ENCODE data around the gene HOXA13.

GRCh38 chr7:27242154-27242553 is 42.3 kb upstream of the HOXA13 start:
- TF ChIP-seq CTCF (conservative IDR thresholded peaks at IDR 0.05; ENCODE audit: low read depth in 2 of 2) (no peak), POLR2AphosphoS5 (IDR thresholded peaks at IDR 0.05; ENCODE audit: low read depth) (no peak), CREB1 (CRISPR knock-in tag; IDR thresholded peaks at IDR 0.05; ENCODE audit: low read depth) (no peak), EZH2phosphoT487 (IDR thresholded peaks at IDR 0.05; ENCODE audit: unreplicated experiment) (no peak), REST (IDR thresholded peaks at IDR 0.05; ENCODE audit: unreplicated experiment) (no peak), EZH2 (IDR thresholded peaks at IDR 0.05; ENCODE audit: low read depth, unreplicated experiment) (peak; percentile 76), JUNB (IDR thresholded peaks at IDR 0.05; ENCODE audit: unreplicated experiment) (no peak), ETS1 (IDR thresholded peaks at IDR 0.05) (no peak), STAT1 (IDR thresholded peaks at IDR 0.05; ENCODE audit: unreplicated experiment) (no peak), NANOG (IDR thresholded peaks at IDR 0.05; ENCODE audit: borderline replicate concordance) (no peak), ZNF114 (CRISPR knock-in tag; IDR thresholded peaks at IDR 0.05) (no peak), ZNF331 (CRISPR knock-in tag; IDR thresholded peaks at IDR 0.05; ENCODE audit: low read depth) (no peak), ZNF462 (CRISPR knock-in tag; IDR thresholded peaks at IDR 0.05) (no peak)

Data from GM23338 (cell line).